ENCODE data around the gene CACNA1B. TPM values are rescaled to one million over a fixed set of nuclear protein-coding genes. Genes with fewer than 3 reads are reported as not detected.

CACNA1B gene
- total and polyA plus RNA-seq, 2 donors (not counting 1 experiment from before 2014, with no cell fraction given), result 0.01 to 0.17 TPM

GRCh38 chr9:137955224-137955570, 77.6 kb downstream of the CACNA1B start:
- no peak for DNase-seq (ENCODE audit: low read depth in 2 of 2)
- TF ChIP-seq CTCF (conservative IDR thresholded peaks at IDR 0.05 in 1 of 2, IDR thresholded peaks at IDR 0.05 in 1 of 2; ENCODE audit: low read depth in 1 of 2, low read length in 2 of 2), result no peak
- Histone ChIP-seq H3K27me3 (ENCODE audit: control insufficient read depth, insufficient read depth, low read length) (no peaks in the 10 kb centered on the region), H3K9me3 (ENCODE audit: control insufficient read depth, insufficient read depth, low read depth, low read length) (no peaks in the 10 kb centered on the region), H4K20me1 (ENCODE audit: control insufficient read depth, extremely low read depth, insufficient read depth, low read length) (no peaks in the 10 kb centered on the region), H3K36me3 (ENCODE audit: control insufficient read depth, insufficient read depth, low read length) (no peaks in the 10 kb centered on the region), H3K79me2 (ENCODE audit: control insufficient read depth, insufficient read depth, low read length) (no peaks in the 10 kb centered on the region), H3K4me3 (replicated peaks in 1 of 4; ENCODE audit: control extremely low read depth in 1 of 4, insufficient read depth in 1 of 4, low read depth in 3 of 4, low read length in 4 of 4) (no peak overlapping the region), H2AFZ (ENCODE audit: low read length) (no peak overlapping the region), H3K4me1 (ENCODE audit: control insufficient read depth, extremely low read depth, insufficient read depth, low read length) (no peaks in the 10 kb centered on the region), H3K9ac (ENCODE audit: insufficient read depth, low read length) (no peak overlapping the region), H3K27ac (ENCODE audit: insufficient read depth, low read length) (no peak overlapping the region), H3K4me2 (ENCODE audit: extremely low read depth, insufficient read depth, low read length) (no peak overlapping the region)

GRCh38 chr9:137955586-137955985, 78.0 kb downstream of the CACNA1B start:
- Histone ChIP-seq H4K20me1 (ENCODE audit: control insufficient read depth, extremely low read depth, insufficient read depth, low read length) (no peaks in the 10 kb centered on the region), H3K79me2 (ENCODE audit: control insufficient read depth, insufficient read depth, low read length) (no peaks in the 10 kb centered on the region), H3K4me2 (ENCODE audit: extremely low read depth, insufficient read depth, low read length) (no peak overlapping the region), H3K9me3 (ENCODE audit: control insufficient read depth, insufficient read depth, low read depth, low read length) (no peaks in the 10 kb centered on the region), H3K4me3 (replicated peaks in 1 of 4; ENCODE audit: control extremely low read depth in 1 of 4, insufficient read depth in 1 of 4, low read depth in 3 of 4, low read length in 4 of 4) (no peak overlapping the region), H3K36me3 (ENCODE audit: control insufficient read depth, insufficient read depth, low read length) (no peaks in the 10 kb centered on the region), H2AFZ (ENCODE audit: low read length) (no peak overlapping the region), H3K4me1 (ENCODE audit: control insufficient read depth, extremely low read depth, insufficient read depth, low read length) (no peaks in the 10 kb centered on the region), H3K9ac (ENCODE audit: insufficient read depth, low read length) (no peak overlapping the region), H3K27ac (ENCODE audit: insufficient read depth, low read length) (no peak overlapping the region), H3K27me3 (ENCODE audit: control insufficient read depth, insufficient read depth, low read length) (no peaks in the 10 kb centered on the region)
- TF ChIP-seq CTCF (conservative IDR thresholded peaks at IDR 0.05 in 1 of 2, IDR thresholded peaks at IDR 0.05 in 1 of 2; ENCODE audit: low read depth in 1 of 2, low read length in 2 of 2) (no peak), EZH2 (IDR thresholded peaks at IDR 0.05; ENCODE audit: low read length, missing control alignments) (no peak)
- DNase-seq (ENCODE audit: low read depth in 2 of 2), result no peak

- no peaks in the 10 kb centered on the region for H3K36me3 ChIP-seq (ENCODE audit: control insufficient read depth, insufficient read depth, low read length)
- TF ChIP-seq CTCF (conservative IDR thresholded peaks at IDR 0.05 in 1 of 2, IDR thresholded peaks at IDR 0.05 in 1 of 2; ENCODE audit: low read depth in 1 of 2, low read length in 2 of 2) (no peak), EZH2 (IDR thresholded peaks at IDR 0.05; ENCODE audit: low read length, missing control alignments) (no peak)
- H3K4me1 ChIP-seq (ENCODE audit: control insufficient read depth, extremely low read depth, insufficient read depth, low read length), result no peaks in the 10 kb centered on the region
- no peak overlapping the region for H3K27ac ChIP-seq (ENCODE audit: insufficient read depth, low read length)
- no peaks in the 10 kb centered on the region for H3K79me2 ChIP-seq (ENCODE audit: control insufficient read depth, insufficient read depth, low read length)
- no peaks in the 10 kb centered on the region for H3K27me3 ChIP-seq (ENCODE audit: control insufficient read depth, insufficient read depth, low read length)
- H3K9me3 ChIP-seq (ENCODE audit: control insufficient read depth, insufficient read depth, low read depth, low read length), result no peaks in the 10 kb centered on the region
- H2AFZ ChIP-seq (ENCODE audit: low read length), result no peak overlapping the region
- H3K4me2 ChIP-seq (ENCODE audit: extremely low read depth, insufficient read depth, low read length), result no peak overlapping the region
- no peak for DNase-seq (ENCODE audit: low read depth in 2 of 2)
- H3K9ac ChIP-seq (ENCODE audit: insufficient read depth, low read length), result no peak overlapping the region
- no peaks in the 10 kb centered on the region for H4K20me1 ChIP-seq (ENCODE audit: control insufficient read depth, extremely low read depth, insufficient read depth, low read length)
- no peak overlapping the region for H3K4me3 ChIP-seq (replicated peaks in 1 of 4; ENCODE audit: control extremely low read depth in 1 of 4, insufficient read depth in 1 of 4, low read depth in 3 of 4, low read length in 4 of 4)
Measured at GRCh38 chr9:137956039-137956438, 78.5 kb downstream of the CACNA1B start.

Measured in fibroblast of lung (primary cell).